ENCODE results near the gene FBXO42. TPM values are rescaled to one million over a fixed set of nuclear protein-coding genes. Genes with fewer than 3 reads are reported as not detected.

FBXO42 gene
- total and polyA plus RNA-seq, 9 of the 15 experiments (the other 6 are each of a cell fraction or from before 2014, with no cell fraction given) = 7.2 to 24.8 (median 17.4) TPM

DNA sequence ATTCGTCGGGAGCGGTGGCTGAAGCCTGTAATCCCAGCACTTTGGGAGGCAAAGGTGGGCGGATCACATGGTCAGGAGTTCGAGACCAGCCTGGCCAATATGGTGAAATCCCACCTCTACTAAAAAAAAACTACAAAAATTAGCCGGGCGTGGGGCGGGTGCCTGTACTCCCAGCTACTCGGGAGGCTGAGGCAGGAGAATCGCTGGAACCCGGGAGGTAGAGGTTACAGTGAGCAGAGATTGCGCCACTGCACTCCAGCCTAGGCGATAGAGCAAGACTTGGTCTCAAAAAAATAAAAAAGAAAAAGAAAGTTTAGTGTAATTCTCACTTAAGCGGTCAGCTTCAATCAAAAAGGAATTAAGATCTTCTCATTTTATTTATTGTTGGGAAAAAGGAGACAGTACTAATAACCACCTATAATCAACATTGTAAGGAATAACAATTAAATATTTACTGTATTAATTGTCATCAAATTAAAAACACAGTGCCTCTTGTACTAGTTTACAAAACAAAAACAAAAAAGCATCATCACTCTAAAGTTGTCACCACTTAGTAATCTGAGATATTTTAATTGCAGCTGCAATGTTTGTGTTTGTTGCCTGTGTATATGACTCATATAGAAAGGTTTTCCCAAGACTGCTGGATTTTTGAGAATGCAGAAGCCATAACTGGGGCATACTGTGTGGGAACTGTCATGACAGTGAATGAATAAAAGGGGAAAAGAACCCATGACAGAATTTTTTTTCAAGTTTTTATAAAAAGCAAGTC lies 3.7 kb downstream of the FBXO42 start (continued):
- TF ChIP-seq, protein P1, sequence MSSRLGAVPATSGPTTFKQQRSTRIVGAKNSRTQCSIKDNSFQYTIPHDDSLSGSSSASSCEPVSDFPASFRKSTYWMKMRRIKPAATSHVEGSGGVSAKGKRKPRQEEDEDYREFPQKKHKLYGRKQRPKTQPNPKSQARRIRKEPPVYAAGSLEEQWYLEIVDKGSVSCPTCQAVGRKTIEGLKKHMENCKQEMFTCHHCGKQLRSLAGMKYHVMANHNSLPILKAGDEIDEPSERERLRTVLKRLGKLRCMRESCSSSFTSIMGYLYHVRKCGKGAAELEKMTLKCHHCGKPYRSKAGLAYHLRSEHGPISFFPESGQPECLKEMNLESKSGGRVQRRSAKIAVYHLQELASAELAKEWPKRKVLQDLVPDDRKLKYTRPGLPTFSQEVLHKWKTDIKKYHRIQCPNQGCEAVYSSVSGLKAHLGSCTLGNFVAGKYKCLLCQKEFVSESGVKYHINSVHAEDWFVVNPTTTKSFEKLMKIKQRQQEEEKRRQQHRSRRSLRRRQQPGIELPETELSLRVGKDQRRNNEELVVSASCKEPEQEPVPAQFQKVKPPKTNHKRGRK (tag; IDR thresholded peaks at IDR 0.05) = no peak
- TF ChIP-seq MEF2A (IDR thresholded peaks at IDR 0.05; ENCODE audit: control insufficient read depth, low read depth, low read length) = no peak
- TF ChIP-seq, protein P2, sequence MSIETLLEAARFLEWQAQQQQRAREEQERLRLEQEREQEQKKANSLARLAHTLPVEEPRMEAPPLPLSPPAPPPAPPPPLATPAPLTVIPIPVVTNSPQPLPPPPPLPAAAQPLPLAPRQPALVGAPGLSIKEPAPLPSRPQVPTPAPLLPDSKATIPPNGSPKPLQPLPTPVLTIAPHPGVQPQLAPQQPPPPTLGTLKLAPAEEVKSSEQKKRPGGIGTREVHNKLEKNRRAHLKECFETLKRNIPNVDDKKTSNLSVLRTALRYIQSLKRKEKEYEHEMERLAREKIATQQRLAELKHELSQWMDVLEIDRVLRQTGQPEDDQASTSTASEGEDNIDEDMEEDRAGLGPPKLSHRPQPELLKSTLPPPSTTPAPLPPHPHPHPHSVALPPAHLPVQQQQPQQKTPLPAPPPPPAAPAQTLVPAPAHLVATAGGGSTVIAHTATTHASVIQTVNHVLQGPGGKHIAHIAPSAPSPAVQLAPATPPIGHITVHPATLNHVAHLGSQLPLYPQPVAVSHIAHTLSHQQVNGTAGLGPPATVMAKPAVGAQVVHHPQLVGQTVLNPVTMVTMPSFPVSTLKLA (conservative IDR thresholded peaks at IDR 0.05) = no peak
- TF ChIP-seq, protein P3, sequence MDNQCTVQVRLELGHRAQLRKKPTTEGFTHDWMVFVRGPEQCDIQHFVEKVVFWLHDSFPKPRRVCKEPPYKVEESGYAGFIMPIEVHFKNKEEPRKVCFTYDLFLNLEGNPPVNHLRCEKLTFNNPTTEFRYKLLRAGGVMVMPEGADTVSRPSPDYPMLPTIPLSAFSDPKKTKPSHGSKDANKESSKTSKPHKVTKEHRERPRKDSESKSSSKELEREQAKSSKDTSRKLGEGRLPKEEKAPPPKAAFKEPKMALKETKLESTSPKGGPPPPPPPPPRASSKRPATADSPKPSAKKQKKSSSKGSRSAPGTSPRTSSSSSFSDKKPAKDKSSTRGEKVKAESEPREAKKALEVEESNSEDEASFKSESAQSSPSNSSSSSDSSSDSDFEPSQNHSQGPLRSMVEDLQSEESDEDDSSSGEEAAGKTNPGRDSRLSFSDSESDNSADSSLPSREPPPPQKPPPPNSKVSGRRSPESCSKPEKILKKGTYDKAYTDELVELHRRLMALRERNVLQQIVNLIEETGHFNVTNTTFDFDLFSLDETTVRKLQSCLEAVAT (IDR thresholded peaks at IDR 0.05) = 0 out of 4 replicates have a peak, but pooled peaks of 1 of the 2 experiments have one; percentile 34
- peak; percentile 29; the same call in 1 of the 2 replicates for TF ChIP-seq SMARCA4 (IDR thresholded peaks at IDR 0.05)
- peak; percentile 37; the same call in 1 of the 2 replicates for TF ChIP-seq SMARCC2 (IDR thresholded peaks at IDR 0.05; ENCODE audit: low read depth)
- no peak for TF ChIP-seq NRF1 (conservative IDR thresholded peaks at IDR 0.05 in 1 of 2, IDR thresholded peaks at IDR 0.05 in 1 of 2)
- TF ChIP-seq EGR1 (conservative IDR thresholded peaks at IDR 0.05) = peak; percentile 77
- peak; percentile 78 for TF ChIP-seq CEBPB (tag; IDR thresholded peaks at IDR 0.05)
- no peak for TF ChIP-seq SNIP1 (IDR thresholded peaks at IDR 0.05; ENCODE audit: low read depth)
- peak; percentile 59; the same call in 1 of the 2 replicates for TF ChIP-seq JUN (IDR thresholded peaks at IDR 0.05; ENCODE audit: borderline replicate concordance, low read depth, low read length)
- TF ChIP-seq JUN (CRISPR knock-in tag; IDR thresholded peaks at IDR 0.05; ENCODE audit: borderline replicate concordance) = no peak
- TF ChIP-seq ATF1 (CRISPR knock-in tag; IDR thresholded peaks at IDR 0.05) = no peak
- no peak for TF ChIP-seq ATF1 (tag; IDR thresholded peaks at IDR 0.05)
- TF ChIP-seq JUND (IDR thresholded peaks at IDR 0.05; ENCODE audit: borderline replicate concordance, low read depth, low read length) = peak; percentile 66; the same call in 1 of the 2 replicates
- TF ChIP-seq JUND (tag; IDR thresholded peaks at IDR 0.05; ENCODE audit: borderline replicate concordance, low read depth, low read length) = 0 out of 3 replicates have a peak, but pooled peaks have one; percentile 41
- 0 out of 4 replicates have a peak, but pooled peaks of 1 of the 2 experiments have one; percentile 32 for TF ChIP-seq MAZ (CRISPR knock-in tag; conservative IDR thresholded peaks at IDR 0.05 in 1 of 2, IDR thresholded peaks at IDR 0.05 in 1 of 2)
- no peak for TF ChIP-seq HOXB6 (CRISPR knock-in tag; IDR thresholded peaks at IDR 0.05; ENCODE audit: borderline replicate concordance)
- TF ChIP-seq ZZZ3 (IDR thresholded peaks at IDR 0.05) = no peak
- no peak for TF ChIP-seq ZNF551 (CRISPR knock-in tag; IDR thresholded peaks at IDR 0.05)
- TF ChIP-seq NCOA4 (IDR thresholded peaks at IDR 0.05; ENCODE audit: partially characterized antibody) = no peak

All from K562 (cell line).